Stromal cell of bone marrow (primary cell): Measurements from ENCODE around the gene CTDSP1.

Experiments
- DNase-seq: peaks from one replicate; pipeline ENCODE4 v3.0.0-alpha.2; 2012; ENCODE audit warnings: low read depth

CTDSP1 gene

GRCh38 chr2:218425531-218425930 lies 25.9 kb downstream of the CTDSP1 start:
- DNase-seq, result no peak

- DNase-seq, result no peak
Observed at GRCh38 chr2:218427741-218428140, 28.1 kb downstream of the CTDSP1 start.

- no peak for DNase-seq
Observed at GRCh38 chr2:218428846-218429558, 29.3 kb downstream of the CTDSP1 start.

DNA sequence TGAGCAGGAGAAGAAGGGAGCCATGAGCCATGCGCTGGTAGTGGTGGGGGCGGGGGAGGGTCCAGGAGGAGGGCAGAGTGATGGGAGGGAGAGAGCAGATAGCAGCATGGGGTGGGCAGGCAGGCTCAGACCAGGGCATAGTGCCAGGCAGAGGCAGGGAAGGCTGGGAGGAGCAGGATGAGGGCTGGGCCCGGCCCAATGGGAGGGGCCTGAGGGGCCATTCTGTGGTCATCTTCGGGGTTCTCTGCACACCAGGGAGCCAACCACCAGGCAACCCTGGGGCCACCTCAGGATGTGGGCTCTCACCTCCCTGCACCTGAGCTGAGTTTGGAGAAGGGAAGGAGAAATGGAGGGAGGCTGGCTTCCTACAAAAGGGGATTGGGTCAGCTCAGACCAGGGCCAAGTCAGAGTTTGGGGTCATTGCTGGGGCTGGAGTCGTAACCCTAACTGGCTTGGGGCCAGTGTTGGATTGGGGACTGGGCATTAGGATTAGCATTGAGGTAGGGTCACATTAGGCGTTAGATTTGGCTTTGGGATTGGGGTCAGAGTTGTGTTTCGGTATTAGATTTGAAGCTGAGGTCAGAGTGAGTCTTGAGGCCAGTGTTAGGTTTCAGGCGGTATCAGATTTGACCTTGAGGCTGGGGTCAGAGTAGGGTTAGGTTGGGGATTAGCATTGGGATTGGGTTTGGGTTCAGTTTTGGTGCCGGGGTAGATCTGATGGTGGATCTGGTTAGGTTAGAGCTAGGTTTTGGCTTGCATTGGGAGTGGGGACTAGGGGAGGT lies 30.4 kb downstream of the CTDSP1 start:
- no peak for DNase-seq

- DNase-seq, result no peak
Observed at GRCh38 chr2:218430721-218431120, 31.1 kb downstream of the CTDSP1 start.

- no peak for DNase-seq
Observed at GRCh38 chr2:218431878-218432277, 32.2 kb downstream of the CTDSP1 start.

- DNase-seq, result no peak
Observed at GRCh38 chr2:218432676-218433365, 33.2 kb downstream of the CTDSP1 start.

DNA sequence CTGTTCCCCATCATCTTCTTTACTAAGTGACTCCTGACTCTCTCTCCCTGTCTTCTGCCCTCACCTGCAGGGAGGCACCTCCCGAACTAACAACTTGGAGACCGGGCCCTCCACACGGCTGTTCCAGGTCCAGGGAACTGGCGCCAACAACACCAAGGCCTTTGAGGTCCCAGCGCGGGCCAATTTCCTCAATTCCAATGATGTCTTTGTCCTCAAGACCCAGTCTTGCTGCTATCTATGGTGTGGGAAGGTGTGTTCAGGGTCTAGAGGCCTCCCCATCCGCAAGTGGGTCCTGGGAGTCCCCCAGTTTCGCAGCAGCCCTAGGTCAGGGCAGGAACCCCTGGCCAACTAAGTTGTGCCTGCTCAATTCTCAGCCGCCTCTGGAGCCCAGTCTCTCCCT lies 34.8 kb downstream of the CTDSP1 start:
- DNase-seq, result no peak

- no peak for DNase-seq
Observed at GRCh38 chr2:218435003-218435982, 35.6 kb downstream of the CTDSP1 start.

GRCh38 chr2:218436992-218437391 lies 37.3 kb downstream of the CTDSP1 start:
- DNase-seq, result no peak

DNA sequence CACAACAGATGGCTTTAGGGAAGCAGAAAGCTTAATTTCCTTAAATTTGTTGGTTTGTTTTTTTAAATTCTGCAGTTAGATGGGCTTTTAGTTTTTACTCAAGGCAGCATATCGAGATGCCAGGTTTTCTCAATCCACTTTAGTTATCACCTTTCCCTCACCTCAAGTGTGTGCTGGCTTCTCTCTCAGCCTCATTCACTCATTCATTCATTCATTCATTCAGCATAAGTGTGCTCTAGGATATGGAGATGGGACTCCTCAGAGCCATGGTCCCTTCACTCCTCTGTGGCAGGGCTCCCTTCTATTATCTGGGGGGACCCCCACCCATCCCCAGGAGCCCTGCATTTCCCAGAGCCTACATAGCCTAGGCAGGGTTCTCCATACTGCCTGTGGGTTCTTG lies 38.3 kb downstream of the CTDSP1 start:
- no peak for DNase-seq

DNA sequence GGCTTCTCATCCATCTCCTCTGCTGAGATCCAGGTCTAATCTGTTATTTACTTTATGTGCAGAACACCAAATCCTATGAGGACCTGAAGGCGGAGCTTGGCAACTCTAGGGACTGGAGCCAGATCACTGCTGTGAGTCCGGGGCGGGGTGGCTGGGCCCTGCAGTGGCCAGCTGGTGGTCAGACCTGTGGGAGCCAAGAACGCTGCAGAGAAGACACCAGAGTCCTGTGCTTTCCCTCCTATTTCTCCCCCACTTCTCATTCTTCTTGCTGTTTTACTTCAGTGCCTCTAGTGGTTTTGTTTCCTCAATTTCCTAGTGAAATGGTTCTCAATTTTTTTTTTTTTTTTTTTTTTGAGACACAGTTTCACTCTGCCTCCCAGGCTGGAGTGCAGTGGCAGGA lies 38.9 kb downstream of the CTDSP1 start:
- no peak for DNase-seq

GRCh38 chr2:218444692-218445357 lies 45.2 kb downstream of the CTDSP1 start:
- no peak for DNase-seq

- DNase-seq, result no peak
Observed at GRCh38 chr2:218445602-218446001, 45.9 kb downstream of the CTDSP1 start.

DNA sequence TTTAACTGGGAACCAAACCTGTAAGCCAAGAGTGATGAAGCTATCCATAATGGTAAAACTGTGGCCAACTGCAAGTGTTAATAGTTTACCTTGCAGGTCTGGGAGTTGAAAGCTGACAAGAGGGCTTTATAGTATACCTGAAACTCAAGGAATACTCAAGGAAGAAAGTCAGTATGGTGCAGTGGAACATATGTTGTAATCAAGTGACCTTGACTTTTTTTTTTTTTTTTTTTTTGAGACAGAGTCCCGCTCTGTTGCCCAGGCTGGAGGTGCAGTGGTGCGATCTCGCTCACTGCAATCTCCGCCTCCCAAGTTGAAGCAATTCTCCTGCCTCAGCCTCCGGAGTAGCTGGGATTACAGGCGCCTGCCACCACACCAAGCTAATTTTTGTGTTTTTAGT lies 46.9 kb downstream of the CTDSP1 start:
- no peak for DNase-seq

DNA sequence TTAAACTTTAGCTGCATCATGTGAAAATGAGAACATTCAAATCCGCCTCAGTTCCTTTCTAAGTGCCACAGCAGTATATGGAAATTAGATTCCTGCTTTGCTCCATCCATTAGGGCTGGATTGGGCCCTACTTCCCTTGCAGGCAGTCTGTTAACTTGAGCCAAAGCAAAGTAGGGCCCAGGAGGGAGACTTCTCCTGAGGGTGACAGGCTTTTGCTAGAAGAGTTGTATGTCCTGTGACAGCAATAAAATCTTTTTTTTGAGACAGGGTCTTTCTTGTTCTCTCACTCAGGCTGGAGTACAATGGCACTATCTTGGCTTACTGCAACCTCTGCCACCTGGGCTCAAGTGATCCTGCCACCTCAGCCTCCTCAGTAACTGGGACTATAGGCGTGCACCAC lies 47.4 kb downstream of the CTDSP1 start:
- no peak for DNase-seq

GRCh38 chr2:218448934-218449333 lies 49.3 kb downstream of the CTDSP1 start:
- no peak for DNase-seq

DNA sequence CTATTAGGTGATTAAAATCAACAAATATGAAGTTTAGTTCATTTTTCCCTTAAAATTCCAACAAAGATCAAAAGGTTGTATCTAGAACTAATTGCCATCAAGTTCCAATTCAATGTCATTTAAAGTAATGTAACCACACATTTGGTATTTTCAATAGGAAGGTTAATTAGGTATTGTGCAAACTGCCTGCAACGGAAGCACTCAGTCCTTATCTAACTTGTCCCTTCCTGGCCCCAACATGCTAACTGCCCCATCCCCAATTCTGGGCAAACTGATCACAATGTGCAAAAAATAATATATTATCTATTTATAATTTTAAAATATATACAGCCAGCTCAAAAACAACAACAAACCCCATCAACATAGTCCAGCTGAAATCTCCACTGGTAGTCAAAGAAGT lies 52.4 kb downstream of the CTDSP1 start:
- no peak for DNase-seq
